Measurements from ENCODE around the gene CDKN2B-AS1. TPM values are rescaled to one million over a fixed set of nuclear protein-coding genes. Genes with fewer than 3 reads are reported as not detected.

Gene CDKN2B-AS1
- total and polyA plus RNA-seq, 2 experiments from 2014 or later, result 0.27 to 0.68 TPM

GRCh38 chr9:22169727-22170503 is 175.3 kb downstream of the CDKN2B-AS1 start:
- H3K9me3 ChIP-seq (ENCODE audit: low read depth), result no peaks in the 10 kb centered on the region
- H3K4me1 ChIP-seq (ENCODE audit: insufficient read depth), result peaks cover 14% of the 10 kb centered on the region
- H3K36me3 ChIP-seq (replicated peaks; ENCODE audit: insufficient read depth, low read depth), result no peaks in the 10 kb centered on the region
- TF ChIP-seq CTCF (IDR thresholded peaks at IDR 0.05; ENCODE audit: poor library complexity) (no peak), EZH2phosphoT487 (IDR thresholded peaks at IDR 0.05; ENCODE audit: low read depth, severe bottlenecking, unreplicated experiment) (no peak), EZH2 (IDR thresholded peaks at IDR 0.05; ENCODE audit: borderline replicate concordance) (no peak)
- H2AFZ ChIP-seq, result no peak overlapping the region
- H3K27ac ChIP-seq, result peak overlapping the region; percentile 21
- DNase-seq (ENCODE audit: low spot score), result no peak
- WGBS (ENCODE audit: low lambda C conversion rate, missing lambda C conversion rate), result 55% methylated on average over 1 of the region's 1 CpG
- no peaks in the 10 kb centered on the region for H3K9me2 ChIP-seq (replicated peaks; ENCODE audit: insufficient read depth)
- H3K4me3 ChIP-seq, result no peak overlapping the region
- H3K4me2 ChIP-seq, result no peak overlapping the region
- H3K79me2 ChIP-seq, result no peaks in the 10 kb centered on the region
- H3K27me3 ChIP-seq, result no peaks in the 10 kb centered on the region
- H4K20me1 ChIP-seq (ENCODE audit: insufficient read depth, poor library complexity, severe bottlenecking), result no peaks in the 10 kb centered on the region

Small RNAs within 50 kb of the gene (small RNA-seq; reads per million reads assigned to genes)
- gene RF01909 (not detected), gene RF02045 (not detected)

Other genes starting within 250 kb of the CDKN2B-AS1 start
- gene MTAP, start 192.2 kb upstream of the CDKN2B-AS1 start, total RNA-seq, result 18.9 and 38.8 TPM in 2 replicates
- gene MTAP, start 192.2 kb upstream of the CDKN2B-AS1 start, polyA plus RNA-seq, result 15.9 and 21.2 TPM in 2 replicates
- 0.76 and 0.90 TPM in 2 replicates for gene CDKN2A, start 399 bp upstream of the CDKN2B-AS1 start, total RNA-seq
- 2.9 and 4.8 TPM in 2 replicates for gene CDKN2A, start 399 bp upstream of the CDKN2B-AS1 start, polyA plus RNA-seq
- gene CDKN2B, start 14.5 kb downstream of the CDKN2B-AS1 start, total RNA-seq, result 8.5 and 18.6 TPM in 2 replicates
- gene CDKN2B, start 14.5 kb downstream of the CDKN2B-AS1 start, polyA plus RNA-seq, result 6.0 and 15.1 TPM in 2 replicates